Measurements from ENCODE around the gene PPP1R15B. TPM values are rescaled to one million over a fixed set of nuclear protein-coding genes. Genes with fewer than 3 reads are reported as not detected.

Gene PPP1R15B
- polyA plus RNA-seq, 2 of the 4 experiments (the other 2 are of a cell fraction), result 26.9 to 51.9 TPM

DNA sequence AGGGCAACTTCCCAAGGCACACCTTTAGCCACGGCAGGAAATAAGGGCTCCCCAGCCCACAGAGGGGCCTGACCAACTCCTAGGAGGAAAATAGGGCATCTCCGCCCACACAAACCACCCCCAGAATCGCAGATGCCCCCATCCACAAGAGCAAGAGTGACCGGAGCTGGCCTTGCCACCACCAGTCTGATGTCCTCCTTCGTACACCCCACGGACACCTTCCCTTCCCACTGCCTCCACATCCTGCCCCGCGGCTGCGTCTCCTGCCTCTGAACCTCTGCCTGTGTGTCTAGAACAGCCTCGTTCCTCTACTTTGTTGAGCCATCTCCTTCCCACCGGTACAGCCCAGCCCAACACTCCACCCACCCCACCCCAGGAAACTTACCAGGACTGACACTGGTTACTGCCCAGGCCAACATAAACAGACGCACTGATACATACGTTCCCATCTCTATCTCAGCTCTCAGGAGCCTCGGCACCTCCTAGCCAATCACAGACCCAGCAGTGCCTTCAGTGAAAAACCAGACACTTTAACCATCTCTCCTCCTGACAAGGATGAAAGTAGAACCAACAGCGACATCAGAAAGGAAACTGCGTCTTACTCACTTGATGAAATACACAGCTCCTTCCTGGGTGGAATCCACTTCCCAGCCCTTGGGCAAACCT is 44.3 kb downstream of the PPP1R15B start:
- ATAC-seq, result 0 out of 6 replicates have a peak, but pooled peaks of 1 of the 2 experiments have one; percentile 6
- H3K27ac ChIP-seq, result no peak overlapping the region
- DNase-seq (ENCODE audit: low read depth in 1 of 2, low spot score in 1 of 2), result no peak
- H3K4me2 ChIP-seq, result no peak overlapping the region
- 90% methylated on average over 16 of the region's 16 CpGs for WGBS (ENCODE audit: missing lambda C conversion rate)
- H3K4me3 ChIP-seq, result no peak overlapping the region
- H3K9me3 ChIP-seq, result no peaks in the 10 kb centered on the region
- ChIA-PET CTCF (interaction anchor here (0.6 to 27.1 kb wide), 20 partner anchors 8 to 210 kb away, joined by 3 to 840 read pairs (median 4); partner anchors contain the start of gene GOLT1A), POLR2A (no interaction called here)
- peaks cover 13% of the 10 kb centered on the region for H3K4me1 ChIP-seq
- no peak for FAIRE-seq
- no peak for TF ChIP-seq RCOR1 (IDR thresholded peaks at IDR 0.05; ENCODE audit: low read depth, low read length)
- no peak for TF ChIP-seq SMC3 (IDR thresholded peaks at IDR 0.05)
- TF ChIP-seq MAZ (IDR thresholded peaks at IDR 0.05; ENCODE audit: borderline replicate concordance, low read depth, low read length), result no peak
- no peak for TF ChIP-seq JUNB (IDR thresholded peaks at IDR 0.05)
- no peak for TF ChIP-seq MAFK (IDR thresholded peaks at IDR 0.05; ENCODE audit: partially characterized antibody)
- TF ChIP-seq HOXB5 (CRISPR knock-in tag; IDR thresholded peaks at IDR 0.05), result no peak
- TF ChIP-seq, protein P1, sequence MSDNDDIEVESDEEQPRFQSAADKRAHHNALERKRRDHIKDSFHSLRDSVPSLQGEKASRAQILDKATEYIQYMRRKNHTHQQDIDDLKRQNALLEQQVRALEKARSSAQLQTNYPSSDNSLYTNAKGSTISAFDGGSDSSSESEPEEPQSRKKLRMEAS (IDR thresholded peaks at IDR 0.05), result no peak

DNA sequence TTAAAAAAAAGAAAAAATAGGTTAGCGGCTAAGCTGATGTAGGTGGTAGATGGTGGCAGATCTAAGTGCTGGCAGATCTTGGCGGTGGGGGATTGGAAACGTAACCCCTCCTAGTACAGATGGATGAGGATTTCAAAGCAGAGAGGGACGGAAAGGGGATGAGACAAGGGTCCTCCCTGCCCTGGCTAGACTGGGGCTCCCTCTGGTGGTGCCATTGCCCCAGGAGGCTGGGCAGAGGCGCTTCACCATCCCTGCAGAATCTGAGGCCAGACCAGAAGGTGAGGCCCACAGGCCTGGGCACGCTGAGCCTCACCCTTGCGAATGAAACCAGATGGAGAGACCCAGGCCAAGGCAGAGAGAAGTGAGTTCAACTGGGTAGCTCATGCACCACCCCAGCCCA is 44.9 kb downstream of the PPP1R15B start:
- 95% methylated on average over 7 of the region's 7 CpGs for WGBS (ENCODE audit: missing lambda C conversion rate)
- POLR2A ChIA-PET, result no interaction called here
- peak; percentile 24 to 46 for DNase-seq (ENCODE audit: low read depth in 1 of 2, low spot score in 1 of 2)
- CTCF ChIA-PET, result interaction anchor here (0.6 to 27.1 kb wide), 20 partner anchors 9 to 209 kb away, joined by 3 to 840 read pairs (median 4); partner anchors contain the start of gene GOLT1A
- Histone ChIP-seq H3K9me3 (no peaks in the 10 kb centered on the region), H3K27ac (no peak overlapping the region), H3K4me3 (no peak overlapping the region), H3K4me2 (no peak overlapping the region), H3K4me1 (peaks cover 13% of the 10 kb centered on the region)
- TF ChIP-seq RCOR1 (IDR thresholded peaks at IDR 0.05; ENCODE audit: low read depth, low read length) (no peak), MAFK (IDR thresholded peaks at IDR 0.05; ENCODE audit: partially characterized antibody) (no peak), SMC3 (IDR thresholded peaks at IDR 0.05) (peak; percentile 62), MYC (IDR thresholded peaks at IDR 0.05; ENCODE audit: borderline replicate concordance, low read length) (no peak), POLR2AphosphoS2 (conservative IDR thresholded peaks at IDR 0.05; ENCODE audit: low read length) (no peak), RAD21 (conservative IDR thresholded peaks at IDR 0.05 in 1 of 2, IDR thresholded peaks at IDR 0.05 in 1 of 2) (peak; percentile 54 to 59; a peak in 4 of 5 replicates), BHLHE40 (IDR thresholded peaks at IDR 0.05; ENCODE audit: low read depth, low read length) (no peak), NPAS2 (CRISPR knock-in tag; IDR thresholded peaks at IDR 0.05; ENCODE audit: borderline replicate concordance) (no peak), JUN (IDR thresholded peaks at IDR 0.05) (no peak)
- TF ChIP-seq, protein P2, sequence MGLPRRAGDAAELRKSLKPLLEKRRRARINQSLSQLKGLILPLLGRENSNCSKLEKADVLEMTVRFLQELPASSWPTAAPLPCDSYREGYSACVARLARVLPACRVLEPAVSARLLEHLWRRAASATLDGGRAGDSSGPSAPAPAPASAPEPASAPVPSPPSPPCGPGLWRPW (IDR thresholded peaks at IDR 0.05), result no peak
- TF ChIP-seq, protein P1 (IDR thresholded peaks at IDR 0.05), result no peak
- TF ChIP-seq, protein P3, sequence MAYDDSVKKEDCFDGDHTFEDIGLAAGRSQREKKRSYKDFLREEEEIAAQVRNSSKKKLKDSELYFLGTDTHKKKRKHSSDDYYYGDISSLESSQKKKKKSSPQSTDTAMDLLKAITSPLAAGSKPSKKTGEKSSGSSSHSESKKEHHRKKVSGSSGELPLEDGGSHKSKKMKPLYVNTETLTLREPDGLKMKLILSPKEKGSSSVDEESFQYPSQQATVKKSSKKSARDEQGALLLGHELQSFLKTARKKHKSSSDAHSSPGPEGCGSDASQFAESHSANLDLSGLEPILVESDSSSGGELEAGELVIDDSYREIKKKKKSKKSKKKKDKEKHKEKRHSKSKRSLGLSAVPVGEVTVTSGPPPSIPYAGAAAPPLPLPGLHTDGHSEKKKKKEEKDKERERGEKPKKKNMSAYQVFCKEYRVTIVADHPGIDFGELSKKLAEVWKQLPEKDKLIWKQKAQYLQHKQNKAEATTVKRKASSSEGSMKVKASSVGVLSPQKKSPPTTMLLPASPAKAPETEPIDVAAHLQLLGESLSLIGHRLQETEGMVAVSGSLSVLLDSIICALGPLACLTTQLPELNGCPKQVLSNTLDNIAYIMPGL (CRISPR knock-in tag; IDR thresholded peaks at IDR 0.05; ENCODE audit: borderline replicate concordance), result no peak
- TF ChIP-seq, protein P4, sequence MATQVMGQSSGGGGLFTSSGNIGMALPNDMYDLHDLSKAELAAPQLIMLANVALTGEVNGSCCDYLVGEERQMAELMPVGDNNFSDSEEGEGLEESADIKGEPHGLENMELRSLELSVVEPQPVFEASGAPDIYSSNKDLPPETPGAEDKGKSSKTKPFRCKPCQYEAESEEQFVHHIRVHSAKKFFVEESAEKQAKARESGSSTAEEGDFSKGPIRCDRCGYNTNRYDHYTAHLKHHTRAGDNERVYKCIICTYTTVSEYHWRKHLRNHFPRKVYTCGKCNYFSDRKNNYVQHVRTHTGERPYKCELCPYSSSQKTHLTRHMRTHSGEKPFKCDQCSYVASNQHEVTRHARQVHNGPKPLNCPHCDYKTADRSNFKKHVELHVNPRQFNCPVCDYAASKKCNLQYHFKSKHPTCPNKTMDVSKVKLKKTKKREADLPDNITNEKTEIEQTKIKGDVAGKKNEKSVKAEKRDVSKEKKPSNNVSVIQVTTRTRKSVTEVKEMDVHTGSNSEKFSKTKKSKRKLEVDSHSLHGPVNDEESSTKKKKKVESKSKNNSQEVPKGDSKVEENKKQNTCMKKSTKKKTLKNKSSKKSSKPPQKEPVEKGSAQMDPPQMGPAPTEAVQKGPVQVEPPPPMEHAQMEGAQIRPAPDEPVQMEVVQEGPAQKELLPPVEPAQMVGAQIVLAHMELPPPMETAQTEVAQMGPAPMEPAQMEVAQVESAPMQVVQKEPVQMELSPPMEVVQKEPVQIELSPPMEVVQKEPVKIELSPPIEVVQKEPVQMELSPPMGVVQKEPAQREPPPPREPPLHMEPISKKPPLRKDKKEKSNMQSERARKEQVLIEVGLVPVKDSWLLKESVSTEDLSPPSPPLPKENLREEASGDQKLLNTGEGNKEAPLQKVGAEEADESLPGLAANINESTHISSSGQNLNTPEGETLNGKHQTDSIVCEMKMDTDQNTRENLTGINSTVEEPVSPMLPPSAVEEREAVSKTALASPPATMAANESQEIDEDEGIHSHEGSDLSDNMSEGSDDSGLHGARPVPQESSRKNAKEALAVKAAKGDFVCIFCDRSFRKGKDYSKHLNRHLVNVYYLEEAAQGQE (IDR thresholded peaks at IDR 0.05), result no peak
- TF ChIP-seq, protein P5, sequence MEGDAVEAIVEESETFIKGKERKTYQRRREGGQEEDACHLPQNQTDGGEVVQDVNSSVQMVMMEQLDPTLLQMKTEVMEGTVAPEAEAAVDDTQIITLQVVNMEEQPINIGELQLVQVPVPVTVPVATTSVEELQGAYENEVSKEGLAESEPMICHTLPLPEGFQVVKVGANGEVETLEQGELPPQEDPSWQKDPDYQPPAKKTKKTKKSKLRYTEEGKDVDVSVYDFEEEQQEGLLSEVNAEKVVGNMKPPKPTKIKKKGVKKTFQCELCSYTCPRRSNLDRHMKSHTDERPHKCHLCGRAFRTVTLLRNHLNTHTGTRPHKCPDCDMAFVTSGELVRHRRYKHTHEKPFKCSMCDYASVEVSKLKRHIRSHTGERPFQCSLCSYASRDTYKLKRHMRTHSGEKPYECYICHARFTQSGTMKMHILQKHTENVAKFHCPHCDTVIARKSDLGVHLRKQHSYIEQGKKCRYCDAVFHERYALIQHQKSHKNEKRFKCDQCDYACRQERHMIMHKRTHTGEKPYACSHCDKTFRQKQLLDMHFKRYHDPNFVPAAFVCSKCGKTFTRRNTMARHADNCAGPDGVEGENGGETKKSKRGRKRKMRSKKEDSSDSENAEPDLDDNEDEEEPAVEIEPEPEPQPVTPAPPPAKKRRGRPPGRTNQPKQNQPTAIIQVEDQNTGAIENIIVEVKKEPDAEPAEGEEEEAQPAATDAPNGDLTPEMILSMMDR (IDR thresholded peaks at IDR 0.05), result peak; percentile 49
- peak; percentile 68 to 81; a peak in 5 of 6 replicates for ATAC-seq
- no peak for FAIRE-seq

Data from A549 (cell line).